ENCODE results near the gene DNAJC21.

GRCh38 chr5:34915856-34916192 lies 13.5 kb upstream of the DNAJC21 start:
- TF ChIP-seq CTCF (conservative IDR thresholded peaks at IDR 0.05; ENCODE audit: low read depth in 2 of 2), result no peak
- TF ChIP-seq EZH2phosphoT487 (IDR thresholded peaks at IDR 0.05; ENCODE audit: unreplicated experiment), result no peak

Data from GM23338 (cell line).